ENCODE data around the gene ALKBH4. TPM values are rescaled to one million over a fixed set of nuclear protein-coding genes. Genes with fewer than 3 reads are reported as not detected.

Gene ALKBH4
- total and polyA plus RNA-seq, 10 of the 15 experiments (the other 5 are each of a cell fraction or from before 2014, with no cell fraction given) = 4.1 to 16.9 (median 11.3) TPM

GRCh38 chr7:102424129-102424551 is 40.5 kb downstream of the ALKBH4 start (continued):
- peak; percentile 31 for TF ChIP-seq POLR2A (IDR thresholded peaks at IDR 0.05; ENCODE audit: low read depth, low read length)
- TF ChIP-seq MYC (IDR thresholded peaks at IDR 0.05; ENCODE audit: insufficient read depth, insufficient read length, insufficient replicate concordance, low read length, severe bottlenecking) = no peak
- TF ChIP-seq YBX1 (IDR thresholded peaks at IDR 0.05) = no peak
- TF ChIP-seq HDGF (IDR thresholded peaks at IDR 0.05) = no peak
- no peak for TF ChIP-seq JUNB (IDR thresholded peaks at IDR 0.05)

- Histone ChIP-seq H2AFZ (ENCODE audit: control insufficient read depth, low read depth, low read length) (no peak overlapping the region), H3K27me3 (replicated peaks in 1 of 2; ENCODE audit: control insufficient read depth in 2 of 2, insufficient read depth in 2 of 2, low read length in 1 of 2) (no peaks in the 10 kb centered on the region), H3K27ac (ENCODE audit: control insufficient read depth, insufficient read depth) (no peak overlapping the region; the same call in 1 of the 2 replicates), H3K79me2 (ENCODE audit: control insufficient read depth, insufficient read depth, low read length) (peaks cover 11% of the 10 kb centered on the region), H4K20me1 (ENCODE audit: control insufficient read depth, insufficient read depth) (no peaks in the 10 kb centered on the region), H3K4me3 (no peak overlapping the region), H3K4me2 (ENCODE audit: control insufficient read depth, insufficient read depth) (no peak overlapping the region), H3K36me3 (ENCODE audit: control insufficient read depth in 2 of 2, insufficient read depth in 2 of 2, low read length in 1 of 2) (peaks cover 5 to 12% of the 10 kb centered on the region in 2 experiments), H3K4me1 (ENCODE audit: control insufficient read depth, insufficient read depth, low read length) (peaks cover 51% of the 10 kb centered on the region), H3K9me3 (replicated peaks; ENCODE audit: control insufficient read depth, insufficient read depth, low read length) (no peaks in the 10 kb centered on the region), H3K9ac (ENCODE audit: control insufficient read depth, insufficient read depth, low read length) (no peak overlapping the region)
- SMC1A ChIA-PET (ENCODE audit: uncharacterized antibody, unreplicated experiment) = interaction anchor here (0.6 to 1.4 kb wide), 3 partner anchors 10 to 21 kb away, joined by 3 to 5 read pairs (median 3); no protein-coding TSS in a partner anchor
- no TSS peak for BruUV-seq (replicated peaks)
- CTCF ChIA-PET = interaction anchor here (1.1 to 1.2 kb wide), 3 partner anchors 14 to 23 kb away, joined by 3 read pairs; no protein-coding TSS in a partner anchor
- ATAC-seq (no peak), FAIRE-seq (no peak), DNase-seq (ENCODE audit: low read depth, low spot score) (no peak)
- 93% methylated on average over 10 of the region's 10 CpGs for WGBS (ENCODE audit: insufficient coverage, insufficient replicate concordance, low lambda C conversion rate, missing lambda C conversion rate)
- intact Hi-C loops (cut with micrococcal nuclease; ENCODE audit: unreplicated experiment) = no loop called here
- in situ Hi-C loops (cut with MboI) = no loop called here
- RAD21 ChIA-PET (ENCODE audit: unreplicated experiment) = interaction anchor here (1.1 kb wide), 1 partner anchor 9 kb away, joined by 3 read pairs; no protein-coding TSS in a partner anchor
- POLR2A ChIA-PET = no interaction called here
- no peak for TF ChIP-seq CEBPB (IDR thresholded peaks at IDR 0.05; ENCODE audit: borderline replicate concordance in 1 of 2, low read depth in 2 of 2, low read length in 2 of 2)
- TF ChIP-seq CEBPZ (IDR thresholded peaks at IDR 0.05; ENCODE audit: low read depth, low read length) = no peak
- no peak for TF ChIP-seq USF2 (IDR thresholded peaks at IDR 0.05; ENCODE audit: borderline replicate concordance, low read depth, low read length)
- no peak for TF ChIP-seq CTCF (IDR thresholded peaks at IDR 0.05 in 2 of 3, conservative IDR thresholded peaks at IDR 0.05 in 1 of 3; ENCODE audit: control insufficient read depth in 2 of 3, extremely low read depth in 1 of 3, insufficient read depth in 1 of 3, low read depth in 3 of 3, low read length in 3 of 3)
- no peak for TF ChIP-seq CHD4 (IDR thresholded peaks at IDR 0.05)
- TF ChIP-seq EED (IDR thresholded peaks at IDR 0.05; ENCODE audit: low read depth) = no peak
- no peak for TF ChIP-seq RFX5 (IDR thresholded peaks at IDR 0.05; ENCODE audit: low read depth, low read length)
- TF ChIP-seq ZNF207 (IDR thresholded peaks at IDR 0.05; ENCODE audit: borderline replicate concordance) = no peak
- TF ChIP-seq KDM1A (IDR thresholded peaks at IDR 0.05; ENCODE audit: borderline replicate concordance) = no peak
- TF ChIP-seq FOXK2 (IDR thresholded peaks at IDR 0.05) = no peak
- TF ChIP-seq ATF2 (IDR thresholded peaks at IDR 0.05; ENCODE audit: low read length) = no peak
These were observed 42.9 kb downstream of the ALKBH4 start for GRCh38 chr7:102421706-102422240.

Measured in GM12878 (cell line).